Activated naive CD4-positive, alpha-beta T cell treated with anti-CD3 and anti-CD28 coated beads, Interleukin-2, amount 50 U/mL, for 24 hours (primary cell): ENCODE results near the gene IFIH1.

Experiments used
- H3K27ac Mint-ChIP-seq: one replicate; pipeline ENCODE4 v1.8.0; 2021; ENCODE audit warnings: mild to moderate bottlenecking, mixed read lengths
- H3K27me3 Mint-ChIP-seq: one replicate; pipeline ENCODE4 v1.8.0; 2021; ENCODE audit warnings: mixed read lengths
- H3K36me3 Mint-ChIP-seq: one replicate; pipeline ENCODE4 v1.8.0; 2021; ENCODE audit warnings: mixed read lengths
- H3K4me1 Mint-ChIP-seq: one replicate; pipeline ENCODE4 v1.8.0; 2021; ENCODE audit warnings: mixed read lengths
- H3K4me3 Mint-ChIP-seq: one replicate; pipeline ENCODE4 v1.8.0; 2021; ENCODE audit warnings: mild to moderate bottlenecking, mixed read lengths
- H3K9me3 Mint-ChIP-seq: one replicate; pipeline ENCODE4 v1.8.0; 2021; ENCODE audit warnings: mixed read lengths

IFIH1 gene

GRCh38 chr2:162318328-162319180 lies at the start of gene IFIH1:
IFIH1 (minus strand) TSS chr2:162318684; CDS start chr2:162318307, 377 bp downstream.
- H3K27me3 Mint-ChIP-seq, result no peaks in the 10 kb centered on the region

GRCh38 chr2:162365392-162365791 lies 46.9 kb upstream of the IFIH1 start:
- Mint-ChIP-seq H3K36me3 (no peaks in the 10 kb centered on the region), H3K4me1 (no peaks in the 10 kb centered on the region), H3K4me3 (no peak overlapping the region), H3K27me3 (no peaks in the 10 kb centered on the region), H3K9me3 (no peaks in the 10 kb centered on the region), H3K27ac (no peak overlapping the region)

More at GRCh38 chr2:162318328-162319180, at the start of gene IFIH1:
- H3K9me3 Mint-ChIP-seq, result no peaks in the 10 kb centered on the region
- peaks cover 65% of the 10 kb centered on the region for H3K4me1 Mint-ChIP-seq
- H3K36me3 Mint-ChIP-seq, result peaks cover 7% of the 10 kb centered on the region
- peak within 1 kb of the TSS; percentile 96 for H3K4me3 Mint-ChIP-seq
- peak within 1 kb of the TSS; percentile 99 for H3K27ac Mint-ChIP-seq

- peaks cover 2% of the 10 kb centered on the region for H3K36me3 Mint-ChIP-seq
- H3K9me3 Mint-ChIP-seq, result no peaks in the 10 kb centered on the region
- no peaks in the 10 kb centered on the region for H3K27me3 Mint-ChIP-seq
- H3K4me1 Mint-ChIP-seq, result peaks cover 17% of the 10 kb centered on the region
- peak overlapping the region; percentile 96 for H3K4me3 Mint-ChIP-seq
- no peak overlapping the region for H3K27ac Mint-ChIP-seq
Observed at GRCh38 chr2:162344617-162344950, 26.1 kb upstream of the IFIH1 start.

GRCh38 chr2:162343824-162344616 lies 25.5 kb upstream of the IFIH1 start, which contains the start of gene GCA:
GCA (plus strand) TSS chr2:162344132; CDS start chr2:162344249, 117 bp downstream.
- H3K36me3 Mint-ChIP-seq, result no peaks in the 10 kb centered on the region
- H3K9me3 Mint-ChIP-seq, result no peaks in the 10 kb centered on the region
- H3K27ac Mint-ChIP-seq, result peak within 1 kb of the TSS; percentile 81
- H3K4me1 Mint-ChIP-seq, result peaks cover 17% of the 10 kb centered on the region
- H3K4me3 Mint-ChIP-seq, result peak within 1 kb of the TSS; percentile 96
- no peaks in the 10 kb centered on the region for H3K27me3 Mint-ChIP-seq

- Mint-ChIP-seq H3K27me3 (no peaks in the 10 kb centered on the region), H3K4me1 (peaks cover 17% of the 10 kb centered on the region), H3K9me3 (no peaks in the 10 kb centered on the region), H3K27ac (peak overlapping the region; percentile 81), H3K4me3 (peak overlapping the region; percentile 96), H3K36me3 (no peaks in the 10 kb centered on the region)
Observed at GRCh38 chr2:162343492-162343823, 25.0 kb upstream of the IFIH1 start.

- Mint-ChIP-seq H3K4me3 (no peak overlapping the region), H3K4me1 (peaks cover 17% of the 10 kb centered on the region), H3K27ac (no peak overlapping the region), H3K27me3 (no peaks in the 10 kb centered on the region), H3K9me3 (no peaks in the 10 kb centered on the region), H3K36me3 (no peaks in the 10 kb centered on the region)
Observed at GRCh38 chr2:162342841-162343240, 24.4 kb upstream of the IFIH1 start.

- Mint-ChIP-seq H3K27ac (no peak overlapping the region), H3K36me3 (no peaks in the 10 kb centered on the region), H3K4me1 (peaks cover 17% of the 10 kb centered on the region), H3K4me3 (no peak overlapping the region), H3K9me3 (no peaks in the 10 kb centered on the region), H3K27me3 (no peaks in the 10 kb centered on the region)
Observed at GRCh38 chr2:162342321-162342720, 23.8 kb upstream of the IFIH1 start.

GRCh38 chr2:162340822-162341221 lies 22.3 kb upstream of the IFIH1 start:
- Mint-ChIP-seq H3K4me1 (peaks cover 14% of the 10 kb centered on the region), H3K27ac (no peak overlapping the region), H3K36me3 (no peaks in the 10 kb centered on the region), H3K9me3 (no peaks in the 10 kb centered on the region), H3K27me3 (no peaks in the 10 kb centered on the region), H3K4me3 (no peak overlapping the region)

GRCh38 chr2:162337868-162338267 lies 19.4 kb upstream of the IFIH1 start:
- H3K27me3 Mint-ChIP-seq, result no peaks in the 10 kb centered on the region
- no peaks in the 10 kb centered on the region for H3K9me3 Mint-ChIP-seq
- H3K36me3 Mint-ChIP-seq, result no peaks in the 10 kb centered on the region
- no peak overlapping the region for H3K27ac Mint-ChIP-seq
- H3K4me1 Mint-ChIP-seq, result no peaks in the 10 kb centered on the region
- no peak overlapping the region for H3K4me3 Mint-ChIP-seq

GRCh38 chr2:162333968-162334367 lies 15.5 kb upstream of the IFIH1 start:
- Mint-ChIP-seq H3K4me3 (no peak overlapping the region), H3K27ac (no peak overlapping the region), H3K9me3 (no peaks in the 10 kb centered on the region), H3K36me3 (no peaks in the 10 kb centered on the region), H3K4me1 (no peaks in the 10 kb centered on the region), H3K27me3 (no peaks in the 10 kb centered on the region)

GRCh38 chr2:162330881-162331280 lies 12.4 kb upstream of the IFIH1 start:
- Mint-ChIP-seq H3K36me3 (no peaks in the 10 kb centered on the region), H3K4me3 (no peak overlapping the region), H3K27ac (no peak overlapping the region), H3K4me1 (no peaks in the 10 kb centered on the region), H3K27me3 (no peaks in the 10 kb centered on the region), H3K9me3 (no peaks in the 10 kb centered on the region)

- H3K9me3 Mint-ChIP-seq, result no peaks in the 10 kb centered on the region
- no peaks in the 10 kb centered on the region for H3K36me3 Mint-ChIP-seq
- H3K4me1 Mint-ChIP-seq, result no peaks in the 10 kb centered on the region
- no peaks in the 10 kb centered on the region for H3K27me3 Mint-ChIP-seq
- no peak overlapping the region for H3K4me3 Mint-ChIP-seq
- H3K27ac Mint-ChIP-seq, result no peak overlapping the region
Observed at GRCh38 chr2:162328424-162329157, 10.1 kb upstream of the IFIH1 start.

GRCh38 chr2:162327806-162328205 lies 9.3 kb upstream of the IFIH1 start:
- Mint-ChIP-seq H3K36me3 (no peaks in the 10 kb centered on the region), H3K27me3 (no peaks in the 10 kb centered on the region), H3K4me3 (no peak overlapping the region), H3K27ac (no peak overlapping the region), H3K4me1 (no peaks in the 10 kb centered on the region), H3K9me3 (no peaks in the 10 kb centered on the region)

- H3K4me1 Mint-ChIP-seq, result no peaks in the 10 kb centered on the region
Observed at GRCh38 chr2:162327134-162327769, 8.8 kb upstream of the IFIH1 start.

GRCh38 chr2:162324953-162325352 lies 6.5 kb upstream of the IFIH1 start:
- no peak overlapping the region for H3K4me3 Mint-ChIP-seq
- no peaks in the 10 kb centered on the region for H3K36me3 Mint-ChIP-seq
- no peak overlapping the region for H3K27ac Mint-ChIP-seq
- H3K9me3 Mint-ChIP-seq, result no peaks in the 10 kb centered on the region
- no peaks in the 10 kb centered on the region for H3K27me3 Mint-ChIP-seq
- H3K4me1 Mint-ChIP-seq, result peaks cover 17% of the 10 kb centered on the region

More at GRCh38 chr2:162327134-162327769, 8.8 kb upstream of the IFIH1 start:
- no peaks in the 10 kb centered on the region for H3K9me3 Mint-ChIP-seq
- no peaks in the 10 kb centered on the region for H3K27me3 Mint-ChIP-seq
- no peak overlapping the region for H3K4me3 Mint-ChIP-seq
- no peaks in the 10 kb centered on the region for H3K36me3 Mint-ChIP-seq
- no peak overlapping the region for H3K27ac Mint-ChIP-seq
